GM23338 (cell line): ENCODE data around the gene MAP1S. TPM values are rescaled to one million over a fixed set of nuclear protein-coding genes. Genes with fewer than 3 reads are reported as not detected.

Source experiments
- ATAC-seq: fragments of 200-7000 bp; cut with Tn5 transposase; 3 replicates; pipeline ENCODE4 v1.9.1; 2020
- DNase-seq: peaks from one replicate; pipeline ENCODE4 v3.0.0-alpha.2; 2015; ENCODE audit warnings: low spot score
- H2AFZ ChIP-seq: fragments of 200-600 bp; sonication (generic); 2 replicates; pipeline ENCODE4 v1.8.0; 2016; ENCODE audit warnings: antibody characterized with exemption, mild to moderate bottlenecking, moderate library complexity
- H3F3A ChIP-seq: fragments of 200-600 bp; sonication (generic); replicated peaks from 2 replicates; pipeline ENCODE4 v1.8.0; 2017; ENCODE audit warnings: antibody characterized with exemption, mixed run types, low read depth
- H3K27ac ChIP-seq: fragments of 200-600 bp; sonication (generic); 2 replicates; pipeline ENCODE4 v1.6.1; 2016; ENCODE audit warnings: low read depth
- H3K27me3 ChIP-seq: fragments of 200-600 bp; sonication (generic); 2 replicates; pipeline ENCODE4 v1.8.0; 2016; ENCODE audit warnings: mild to moderate bottlenecking, mixed run types, moderate library complexity; ENCODE audit not compliant: insufficient read depth
- H3K36me3 ChIP-seq: fragments of 200-600 bp; sonication (generic); 2 replicates; pipeline ENCODE4 v1.8.0; 2016; ENCODE audit warnings: mild to moderate bottlenecking; ENCODE audit not compliant: insufficient read depth
- H3K4me1 ChIP-seq: fragments of 200-600 bp; sonication (generic); 2 replicates; pipeline ENCODE4 v1.8.0; 2016; ENCODE audit warnings: mild to moderate bottlenecking, moderate library complexity; ENCODE audit not compliant: insufficient read depth
- H3K4me2 ChIP-seq: fragments of 200-600 bp; sonication (generic); 2 replicates; pipeline ENCODE4 v1.7.1; 2017; ENCODE audit warnings: mixed run types
- H3K4me3 ChIP-seq: fragments of 200-600 bp; sonication (generic); 2 replicates; pipeline ENCODE4 v1.6.1; 2016; ENCODE audit warnings: mixed run types
- H3K79me2 ChIP-seq: fragments of 200-600 bp; sonication (generic); replicated peaks from 2 replicates; pipeline ENCODE4 v1.8.0; 2017; ENCODE audit warnings: mild to moderate bottlenecking; ENCODE audit not compliant: insufficient read depth
- H3K9me2 ChIP-seq: fragments of 200-600 bp; sonication (generic); 2 replicates; pipeline ENCODE4 v1.8.0; 2017; ENCODE audit not compliant: insufficient read depth
- H4K20me1 ChIP-seq: fragments of 200-600 bp; sonication (generic); replicated peaks from 2 replicates; pipeline ENCODE4 v1.8.0; 2017; ENCODE audit warnings: mild to moderate bottlenecking; ENCODE audit not compliant: insufficient read depth
- H3K27ac Mint-ChIP-seq: 2 replicates; pipeline ENCODE4 v1.8.0; 2020; ENCODE audit warnings: inconsistent platforms, mild to moderate bottlenecking, moderate library complexity, mixed read lengths
- H3K27me3 Mint-ChIP-seq: 3 replicates; pipeline ENCODE4 v1.8.0; 2022; ENCODE audit warnings: low read depth, mild to moderate bottlenecking, moderate library complexity, mixed read lengths, inconsistent platforms; ENCODE audit not compliant: insufficient read depth, poor library complexity
- H3K36me3 Mint-ChIP-seq: 3 replicates; pipeline ENCODE4 v1.8.0; 2021; ENCODE audit warnings: low read depth, mild to moderate bottlenecking, inconsistent platforms, moderate library complexity, mixed read lengths
- H3K4me1 Mint-ChIP-seq: 3 replicates; pipeline ENCODE4 v1.8.0; 2020; ENCODE audit warnings: mild to moderate bottlenecking, inconsistent platforms, mixed read lengths
- H3K4me3 Mint-ChIP-seq: 3 replicates; pipeline ENCODE4 v1.8.0; 2021; ENCODE audit warnings: moderate library complexity, mild to moderate bottlenecking, inconsistent platforms, mixed read lengths
- H3K9me3 Mint-ChIP-seq: 3 replicates; pipeline ENCODE4 v1.8.0; 2020; ENCODE audit warnings: moderate library complexity, mild to moderate bottlenecking, inconsistent platforms, mixed read lengths
- CREB1 ChIP-seq: fragments of 250-450 bp; sonication (Bioruptor Pico); IDR thresholded peaks from 2 replicates; pipeline ENCODE4 v1.5.0; 2020; ENCODE audit warnings: low read depth, mild to moderate bottlenecking, moderate library complexity
- CTCF ChIP-seq, 2 experiments: fragments of 200-600 bp in 1 of 2; sonication (generic) in 1 of 2; conservative IDR thresholded peaks; 2 replicates each; pipeline versions ENCODE4 v1.5.1 to v1.6.1; 2016 to 2017; ENCODE audit warnings: antibody characterized with exemption in 2 of 2, low read depth in 2 of 2, mild to moderate bottlenecking in 2 of 2, moderate library complexity in 1 of 2
- EZH2 ChIP-seq: fragments of 200-600 bp; sonication (generic); IDR thresholded peaks from one replicate; pipeline ENCODE4 v1.8.0; 2017; ENCODE audit warnings: antibody characterized with exemption, mild to moderate bottlenecking, low read depth; ENCODE audit not compliant: unreplicated experiment
- EZH2phosphoT487 ChIP-seq: fragments of 200-600 bp; sonication (generic); IDR thresholded peaks from one replicate; pipeline ENCODE4 v1.8.1; 2018; ENCODE audit warnings: antibody characterized with exemption; ENCODE audit not compliant: unreplicated experiment
- JUNB ChIP-seq: IDR thresholded peaks from one replicate; pipeline ENCODE4 v1.6.1; 2016; ENCODE audit warnings: antibody characterized with exemption; ENCODE audit not compliant: unreplicated experiment
- NANOG ChIP-seq: IDR thresholded peaks from 2 replicates; pipeline ENCODE4 v1.6.1; 2016; ENCODE audit warnings: antibody characterized with exemption, borderline replicate concordance
- POLR2AphosphoS5 ChIP-seq: IDR thresholded peaks from 2 replicates; pipeline ENCODE4 v1.6.1; 2016; ENCODE audit warnings: antibody characterized with exemption, low read depth
- REST ChIP-seq: IDR thresholded peaks from one replicate; pipeline ENCODE4 v1.6.1; 2018; ENCODE audit warnings: antibody characterized with exemption; ENCODE audit not compliant: unreplicated experiment
- STAT1 ChIP-seq: IDR thresholded peaks from one replicate; pipeline ENCODE4 v1.6.1; 2016; ENCODE audit warnings: antibody characterized with exemption; ENCODE audit not compliant: unreplicated experiment
- ZNF114 ChIP-seq: fragments of 250-450 bp; sonication (Bioruptor Pico); IDR thresholded peaks from 2 replicates; pipeline ENCODE4 v1.5.0; 2020; ENCODE audit warnings: mild to moderate bottlenecking, moderate library complexity
- ZNF331 ChIP-seq: fragments of 250-450 bp; sonication (Bioruptor Pico); IDR thresholded peaks from 2 replicates; pipeline ENCODE4 v1.5.0; 2020; ENCODE audit warnings: low read depth, mild to moderate bottlenecking, moderate library complexity
- polyA plus RNA-seq: library from polyadenylated mRNA; unstranded; fragments of >200 nt; fragmentation: Nextera tagmentation; extraction: Ambion mirVana; gene quantifications from 2 replicates; pipeline ENCODE4 v1.2.1, GENCODE V29; 2016
- total RNA-seq: library from RNA; depleted of rRNA; stranded (reverse); fragments of >200 nt; shearing (Covaris generic); gene quantifications from 2 replicates; pipeline ENCODE4 v1.2.3, GENCODE V29; 2014
- TF ChIP-seq, protein P1 (sequence below): IDR thresholded peaks from 2 replicates; pipeline ENCODE4 v1.6.1; 2016; ENCODE audit warnings: antibody characterized with exemption
- TF ChIP-seq, protein P2 (sequence below): fragments of 250-450 bp; sonication (Bioruptor Pico); IDR thresholded peaks from 2 replicates; pipeline ENCODE4 v1.5.0; 2020; ENCODE audit warnings: mild to moderate bottlenecking, moderate library complexity

The MAP1S gene
- total and polyA plus RNA-seq, 2 experiments from 2014 or later, result 102 to 104 TPM

DNA sequence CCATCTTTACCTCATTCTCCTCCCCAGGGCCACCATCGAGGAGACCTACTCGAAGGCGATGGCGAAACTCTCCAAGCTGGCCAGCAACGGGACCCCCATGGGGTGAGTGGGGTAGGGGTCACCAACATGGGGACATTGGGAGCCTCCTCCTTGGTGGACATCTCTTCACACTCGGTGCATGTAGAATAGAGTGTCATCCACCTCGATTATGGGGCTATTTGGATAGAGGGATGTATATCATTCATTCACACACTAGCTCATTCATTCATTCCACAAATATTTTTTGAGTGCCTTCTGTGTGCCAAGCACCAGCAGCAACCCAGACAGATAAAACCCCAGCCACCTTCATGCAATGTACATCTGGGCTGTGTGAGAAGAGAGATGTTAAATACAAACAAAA lies 45.1 kb downstream of the MAP1S start:
- no peak overlapping the region for H2AFZ ChIP-seq
- H3K4me3 ChIP-seq, result no peak overlapping the region
- Mint-ChIP-seq H3K9me3 (no peaks in the 10 kb centered on the region; the same call in 2 of the 3 replicates), H3K36me3 (no peaks in the 10 kb centered on the region; the same call in 1 of the 3 replicates), H3K4me1 (peaks cover 5% of the 10 kb centered on the region; the same call in 2 of the 3 replicates), H3K27me3 (peaks cover 12% of the 10 kb centered on the region), H3K4me3 (no peak overlapping the region), H3K27ac (no peak overlapping the region)
- no peak for ATAC-seq
- H3K79me2 ChIP-seq, result no peaks in the 10 kb centered on the region
- no peaks in the 10 kb centered on the region for H3K9me2 ChIP-seq
- no peak overlapping the region for H3K27ac ChIP-seq
- no peaks in the 10 kb centered on the region for H3K4me1 ChIP-seq
- H3K36me3 ChIP-seq, result no peaks in the 10 kb centered on the region
- DNase-seq, result no peak
- H3K27me3 ChIP-seq, result no peaks in the 10 kb centered on the region
- no peak overlapping the region for H3K4me2 ChIP-seq
- TF ChIP-seq, protein P1, sequence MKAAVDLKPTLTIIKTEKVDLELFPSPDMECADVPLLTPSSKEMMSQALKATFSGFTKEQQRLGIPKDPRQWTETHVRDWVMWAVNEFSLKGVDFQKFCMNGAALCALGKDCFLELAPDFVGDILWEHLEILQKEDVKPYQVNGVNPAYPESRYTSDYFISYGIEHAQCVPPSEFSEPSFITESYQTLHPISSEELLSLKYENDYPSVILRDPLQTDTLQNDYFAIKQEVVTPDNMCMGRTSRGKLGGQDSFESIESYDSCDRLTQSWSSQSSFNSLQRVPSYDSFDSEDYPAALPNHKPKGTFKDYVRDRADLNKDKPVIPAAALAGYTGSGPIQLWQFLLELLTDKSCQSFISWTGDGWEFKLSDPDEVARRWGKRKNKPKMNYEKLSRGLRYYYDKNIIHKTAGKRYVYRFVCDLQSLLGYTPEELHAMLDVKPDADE, result no peak
- TF ChIP-seq CTCF (conservative IDR thresholded peaks at IDR 0.05; ENCODE audit: low read depth in 2 of 2), result no peak
- no peak for TF ChIP-seq REST
- no peak for TF ChIP-seq JUNB
- TF ChIP-seq ZNF331 (CRISPR knock-in tag), result no peak
- TF ChIP-seq NANOG, result no peak
- TF ChIP-seq ZNF114 (CRISPR knock-in tag), result no peak
- no peak for TF ChIP-seq EZH2
- TF ChIP-seq EZH2phosphoT487, result no peak
- TF ChIP-seq, protein P2, sequence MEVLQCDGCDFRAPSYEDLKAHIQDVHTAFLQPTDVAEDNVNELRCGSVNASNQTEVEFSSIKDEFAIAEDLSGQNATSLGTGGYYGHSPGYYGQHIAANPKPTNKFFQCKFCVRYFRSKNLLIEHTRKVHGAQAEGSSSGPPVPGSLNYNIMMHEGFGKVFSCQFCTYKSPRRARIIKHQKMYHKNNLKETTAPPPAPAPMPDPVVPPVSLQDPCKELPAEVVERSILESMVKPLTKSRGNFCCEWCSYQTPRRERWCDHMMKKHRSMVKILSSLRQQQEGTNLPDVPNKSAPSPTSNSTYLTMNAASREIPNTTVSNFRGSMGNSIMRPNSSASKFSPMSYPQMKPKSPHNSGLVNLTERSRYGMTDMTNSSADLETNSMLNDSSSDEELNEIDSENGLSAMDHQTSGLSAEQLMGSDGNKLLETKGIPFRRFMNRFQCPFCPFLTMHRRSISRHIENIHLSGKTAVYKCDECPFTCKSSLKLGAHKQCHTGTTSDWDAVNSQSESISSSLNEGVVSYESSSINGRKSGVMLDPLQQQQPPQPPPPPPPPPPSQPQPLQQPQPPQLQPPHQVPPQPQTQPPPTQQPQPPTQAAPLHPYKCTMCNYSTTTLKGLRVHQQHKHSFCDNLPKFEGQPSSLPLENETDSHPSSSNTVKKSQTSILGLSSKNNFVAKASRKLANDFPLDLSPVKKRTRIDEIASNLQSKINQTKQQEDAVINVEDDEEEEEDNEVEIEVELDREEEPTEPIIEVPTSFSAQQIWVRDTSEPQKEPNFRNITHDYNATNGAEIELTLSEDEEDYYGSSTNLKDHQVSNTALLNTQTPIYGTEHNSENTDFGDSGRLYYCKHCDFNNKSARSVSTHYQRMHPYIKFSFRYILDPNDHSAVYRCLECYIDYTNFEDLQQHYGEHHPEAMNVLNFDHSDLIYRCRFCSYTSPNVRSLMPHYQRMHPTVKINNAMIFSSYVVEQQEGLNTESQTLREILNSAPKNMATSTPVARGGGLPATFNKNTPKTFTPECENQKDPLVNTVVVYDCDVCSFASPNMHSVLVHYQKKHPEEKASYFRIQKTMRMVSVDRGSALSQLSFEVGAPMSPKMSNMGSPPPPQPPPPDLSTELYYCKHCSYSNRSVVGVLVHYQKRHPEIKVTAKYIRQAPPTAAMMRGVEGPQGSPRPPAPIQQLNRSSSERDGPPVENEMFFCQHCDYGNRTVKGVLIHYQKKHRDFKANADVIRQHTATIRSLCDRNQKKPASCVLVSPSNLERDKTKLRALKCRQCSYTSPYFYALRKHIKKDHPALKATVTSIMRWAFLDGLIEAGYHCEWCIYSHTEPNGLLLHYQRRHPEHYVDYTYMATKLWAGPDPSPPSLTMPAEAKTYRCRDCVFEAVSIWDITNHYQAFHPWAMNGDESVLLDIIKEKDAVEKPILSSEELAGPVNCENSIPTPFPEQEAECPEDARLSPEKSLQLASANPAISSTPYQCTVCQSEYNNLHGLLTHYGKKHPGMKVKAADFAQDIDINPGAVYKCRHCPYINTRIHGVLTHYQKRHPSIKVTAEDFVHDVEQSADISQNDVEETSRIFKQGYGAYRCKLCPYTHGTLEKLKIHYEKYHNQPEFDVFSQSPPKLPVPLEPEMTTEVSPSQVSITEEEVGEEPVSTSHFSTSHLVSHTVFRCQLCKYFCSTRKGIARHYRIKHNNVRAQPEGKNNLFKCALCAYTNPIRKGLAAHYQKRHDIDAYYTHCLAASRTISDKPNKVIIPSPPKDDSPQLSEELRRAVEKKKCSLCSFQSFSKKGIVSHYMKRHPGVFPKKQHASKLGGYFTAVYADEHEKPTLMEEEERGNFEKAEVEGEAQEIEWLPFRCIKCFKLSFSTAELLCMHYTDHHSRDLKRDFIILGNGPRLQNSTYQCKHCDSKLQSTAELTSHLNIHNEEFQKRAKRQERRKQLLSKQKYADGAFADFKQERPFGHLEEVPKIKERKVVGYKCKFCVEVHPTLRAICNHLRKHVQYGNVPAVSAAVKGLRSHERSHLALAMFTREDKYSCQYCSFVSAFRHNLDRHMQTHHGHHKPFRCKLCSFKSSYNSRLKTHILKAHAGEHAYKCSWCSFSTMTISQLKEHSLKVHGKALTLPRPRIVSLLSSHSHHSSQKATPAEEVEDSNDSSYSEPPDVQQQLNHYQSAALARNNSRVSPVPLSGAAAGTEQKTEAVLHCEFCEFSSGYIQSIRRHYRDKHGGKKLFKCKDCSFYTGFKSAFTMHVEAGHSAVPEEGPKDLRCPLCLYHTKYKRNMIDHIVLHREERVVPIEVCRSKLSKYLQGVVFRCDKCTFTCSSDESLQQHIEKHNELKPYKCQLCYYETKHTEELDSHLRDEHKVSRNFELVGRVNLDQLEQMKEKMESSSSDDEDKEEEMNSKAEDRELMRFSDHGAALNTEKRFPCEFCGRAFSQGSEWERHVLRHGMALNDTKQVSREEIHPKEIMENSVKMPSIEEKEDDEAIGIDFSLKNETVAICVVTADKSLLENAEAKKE, result no peak
- no peak for TF ChIP-seq POLR2AphosphoS5
- TF ChIP-seq CREB1 (CRISPR knock-in tag), result no peak
- no peak for TF ChIP-seq STAT1
- H4K20me1 ChIP-seq, result no peaks in the 10 kb centered on the region
- 0 out of 2 replicates have a peak, but pooled peaks cover 4% of the 10 kb centered on the region for H3F3A ChIP-seq
